ENCODE results near the gene VOPP1. TPM values are rescaled to one million over a fixed set of nuclear protein-coding genes. Genes with fewer than 3 reads are reported as not detected.

VOPP1 gene
- total RNA-seq, 2 experiments from 2014 or later, result 32.6 to 34.7 TPM

DNA sequence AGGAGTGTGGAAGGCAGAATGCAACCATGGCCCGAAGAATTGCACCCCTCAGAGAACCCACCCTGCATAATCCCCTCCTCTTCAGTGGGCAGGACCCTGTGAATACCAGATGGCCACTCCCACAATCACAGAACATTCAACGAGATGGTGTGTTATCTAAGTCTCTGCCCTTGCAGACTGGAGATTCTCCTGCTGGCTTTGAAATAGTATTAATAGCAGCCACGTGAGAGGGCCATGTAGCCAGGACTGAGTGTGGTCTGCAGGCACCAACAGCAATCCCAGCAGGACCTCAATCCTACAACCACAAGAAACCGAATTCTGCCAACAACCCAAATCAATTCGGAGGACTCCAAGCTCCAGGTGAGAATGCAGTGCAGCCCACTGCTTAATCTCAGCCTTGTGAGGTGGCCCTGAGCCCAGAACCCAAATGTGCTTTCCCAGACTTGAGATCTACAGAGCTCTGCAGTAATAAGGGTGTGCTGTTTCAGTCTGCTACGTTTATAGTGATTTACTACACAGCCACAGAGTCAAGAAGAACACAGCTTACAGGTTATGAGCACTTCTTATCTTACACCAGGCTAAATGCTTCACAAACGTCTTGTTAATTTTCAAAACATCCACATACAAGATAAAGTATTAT is 72.1 kb downstream of the VOPP1 start:
- TF ChIP-seq, protein P1, sequence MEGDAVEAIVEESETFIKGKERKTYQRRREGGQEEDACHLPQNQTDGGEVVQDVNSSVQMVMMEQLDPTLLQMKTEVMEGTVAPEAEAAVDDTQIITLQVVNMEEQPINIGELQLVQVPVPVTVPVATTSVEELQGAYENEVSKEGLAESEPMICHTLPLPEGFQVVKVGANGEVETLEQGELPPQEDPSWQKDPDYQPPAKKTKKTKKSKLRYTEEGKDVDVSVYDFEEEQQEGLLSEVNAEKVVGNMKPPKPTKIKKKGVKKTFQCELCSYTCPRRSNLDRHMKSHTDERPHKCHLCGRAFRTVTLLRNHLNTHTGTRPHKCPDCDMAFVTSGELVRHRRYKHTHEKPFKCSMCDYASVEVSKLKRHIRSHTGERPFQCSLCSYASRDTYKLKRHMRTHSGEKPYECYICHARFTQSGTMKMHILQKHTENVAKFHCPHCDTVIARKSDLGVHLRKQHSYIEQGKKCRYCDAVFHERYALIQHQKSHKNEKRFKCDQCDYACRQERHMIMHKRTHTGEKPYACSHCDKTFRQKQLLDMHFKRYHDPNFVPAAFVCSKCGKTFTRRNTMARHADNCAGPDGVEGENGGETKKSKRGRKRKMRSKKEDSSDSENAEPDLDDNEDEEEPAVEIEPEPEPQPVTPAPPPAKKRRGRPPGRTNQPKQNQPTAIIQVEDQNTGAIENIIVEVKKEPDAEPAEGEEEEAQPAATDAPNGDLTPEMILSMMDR (IDR thresholded peaks at IDR 0.05), result no peak
- Mint-ChIP-seq H3K4me3 (no peak overlapping the region), H3K27ac (no peak overlapping the region), H3K27me3 (no peaks in the 10 kb centered on the region), H3K36me3 (ENCODE audit: low read depth) (peaks cover 4% of the 10 kb centered on the region), H3K4me1 (ENCODE audit: low read depth) (peaks cover 32% of the 10 kb centered on the region), H3K9me3 (no peaks in the 10 kb centered on the region)
- no peak for DNase-seq
- ATAC-seq, result no peak
- intact Hi-C loops (cut with micrococcal nuclease), result no loop called here
- CTCF ChIA-PET, result no interaction called here
- POLR2A ChIA-PET, result interaction anchor here (0.6 kb wide), 1 partner anchor 22 kb away, joined by 3 read pairs; no protein-coding TSS in a partner anchor

DNA sequence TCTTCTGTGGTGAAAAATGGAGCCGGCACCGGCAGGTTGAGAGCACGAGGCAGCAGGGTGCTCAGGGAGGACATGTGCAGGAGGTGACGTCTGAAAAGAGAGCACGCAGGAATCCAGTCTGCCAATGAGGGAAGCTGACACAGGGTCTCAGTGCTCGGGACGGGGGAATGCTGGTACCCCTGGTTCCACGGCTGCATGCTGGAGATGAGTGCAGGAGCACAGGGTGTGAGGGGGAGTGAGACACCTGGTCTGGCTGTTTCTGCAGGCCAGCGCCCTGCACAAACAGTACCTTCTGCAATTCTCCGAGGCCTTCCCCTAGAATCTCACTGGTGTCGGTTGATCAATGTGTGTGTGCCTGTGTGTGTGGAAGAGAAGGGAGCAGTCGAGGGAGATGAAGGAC is 72.7 kb downstream of the VOPP1 start:
- H3K9me3 Mint-ChIP-seq, result no peaks in the 10 kb centered on the region
- peaks cover 4% of the 10 kb centered on the region for H3K36me3 Mint-ChIP-seq (ENCODE audit: low read depth)
- DNase-seq, result no peak
- ChIA-PET POLR2A (no interaction called here), CTCF (no interaction called here)
- TF ChIP-seq, protein P1 (IDR thresholded peaks at IDR 0.05), result no peak
- H3K4me1 Mint-ChIP-seq (ENCODE audit: low read depth), result peaks cover 31% of the 10 kb centered on the region
- no peaks in the 10 kb centered on the region for H3K27me3 Mint-ChIP-seq
- ATAC-seq, result no peak
- intact Hi-C loops (cut with micrococcal nuclease), result no loop called here
- no peak overlapping the region for H3K27ac Mint-ChIP-seq
- H3K4me3 Mint-ChIP-seq, result no peak overlapping the region

DNA sequence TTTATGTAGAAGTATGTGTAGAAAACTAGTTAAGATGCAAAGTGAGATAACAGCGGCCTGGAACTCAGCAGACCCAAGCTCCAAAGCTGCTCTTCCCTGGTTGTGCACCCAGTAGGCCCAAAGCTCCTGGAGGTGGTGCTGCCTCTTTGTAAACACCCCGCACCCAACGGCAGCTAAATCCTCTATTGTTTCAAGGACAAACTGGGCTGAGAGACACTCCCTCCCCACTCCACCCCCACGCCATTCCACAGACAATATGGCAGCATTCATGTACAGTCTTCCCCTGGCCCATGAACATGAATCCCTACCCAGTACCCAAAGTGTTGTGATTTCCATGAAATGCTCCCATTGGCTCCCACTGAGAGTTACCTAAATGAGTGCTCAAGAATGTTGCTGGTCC is 73.5 kb downstream of the VOPP1 start:
- DNase-seq (no peak), ATAC-seq (no peak)
- CTCF ChIA-PET, result no interaction called here
- Mint-ChIP-seq H3K27me3 (no peaks in the 10 kb centered on the region), H3K36me3 (ENCODE audit: low read depth) (peaks cover 4% of the 10 kb centered on the region), H3K9me3 (no peaks in the 10 kb centered on the region), H3K27ac (peak overlapping the region; percentile 47), H3K4me3 (no peak overlapping the region), H3K4me1 (ENCODE audit: low read depth) (peaks cover 24% of the 10 kb centered on the region)
- intact Hi-C loops (cut with micrococcal nuclease), result no loop called here
- TF ChIP-seq, protein P1 (IDR thresholded peaks at IDR 0.05), result no peak
- POLR2A ChIA-PET, result no interaction called here

DNA sequence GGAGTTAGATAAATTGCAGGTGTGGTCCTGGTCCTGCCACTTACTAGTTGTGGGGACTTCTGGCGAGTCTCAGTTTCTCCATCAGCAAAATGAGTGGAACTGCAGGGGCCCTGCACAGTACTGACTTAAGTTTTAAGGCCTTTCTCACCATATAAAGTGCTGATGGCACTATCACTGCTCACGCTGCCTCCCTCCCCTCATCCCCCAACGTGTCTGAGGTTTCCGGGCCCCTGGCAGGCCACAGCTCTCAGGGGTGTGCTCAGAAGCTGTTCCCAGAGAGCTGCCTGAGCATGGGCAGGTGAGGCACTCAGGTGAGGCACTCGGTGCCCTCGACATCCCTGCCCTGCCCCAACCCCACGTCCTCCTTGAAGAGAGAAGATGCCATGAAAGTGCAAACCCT is 74.2 kb downstream of the VOPP1 start:
- H3K4me1 Mint-ChIP-seq (ENCODE audit: low read depth), result peaks cover 23% of the 10 kb centered on the region
- TF ChIP-seq, protein P1 (IDR thresholded peaks at IDR 0.05), result no peak
- H3K36me3 Mint-ChIP-seq (ENCODE audit: low read depth), result peaks cover 4% of the 10 kb centered on the region
- H3K4me3 Mint-ChIP-seq, result no peak overlapping the region
- CTCF ChIA-PET, result no interaction called here
- POLR2A ChIA-PET, result no interaction called here
- peak overlapping the region; percentile 52 for H3K27ac Mint-ChIP-seq
- no peaks in the 10 kb centered on the region for H3K27me3 Mint-ChIP-seq
- ATAC-seq, result peak; percentile 90
- intact Hi-C loops (cut with micrococcal nuclease), result no loop called here
- peak; percentile 49 for DNase-seq
- no peaks in the 10 kb centered on the region for H3K9me3 Mint-ChIP-seq

DNA sequence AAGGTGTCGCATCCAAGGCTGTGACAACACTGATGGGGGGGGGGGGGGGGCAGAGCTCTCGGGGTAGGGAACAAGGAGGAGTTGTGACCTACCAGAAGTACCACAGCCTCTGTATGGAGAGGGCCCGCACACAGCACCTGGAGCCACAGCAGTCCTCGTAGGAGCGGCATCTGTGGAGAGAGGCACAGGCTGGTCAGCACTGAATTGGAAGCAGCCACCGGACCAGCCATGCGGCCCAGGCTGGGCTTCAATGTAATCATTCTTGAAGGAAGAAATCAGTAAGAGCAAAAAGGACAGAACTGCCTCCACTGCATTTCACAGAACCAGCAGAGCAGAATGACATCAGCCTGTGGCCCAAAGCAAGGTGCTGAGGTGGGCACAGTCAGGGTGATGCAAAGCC is 74.8 kb downstream of the VOPP1 start:
- H3K4me3 Mint-ChIP-seq, result no peak overlapping the region
- DNase-seq (no peak), ATAC-seq (peak; percentile 34)
- peaks cover 10% of the 10 kb centered on the region for H3K36me3 Mint-ChIP-seq (ENCODE audit: low read depth)
- intact Hi-C loops (cut with micrococcal nuclease), result no loop called here
- no peak overlapping the region for H3K27ac Mint-ChIP-seq
- CTCF ChIA-PET, result no interaction called here
- no peaks in the 10 kb centered on the region for H3K27me3 Mint-ChIP-seq
- TF ChIP-seq, protein P1 (IDR thresholded peaks at IDR 0.05), result no peak
- H3K9me3 Mint-ChIP-seq, result no peaks in the 10 kb centered on the region
- H3K4me1 Mint-ChIP-seq (ENCODE audit: low read depth), result peaks cover 22% of the 10 kb centered on the region
- POLR2A ChIA-PET, result interaction anchor here (1.2 to 1.4 kb wide), 2 partner anchors 13 to 18 kb away, joined by 3 to 4 read pairs; no protein-coding TSS in a partner anchor
